NCI-H82 treated with DMSO at 0.1 percent for 48 hours (cell line): ENCODE measurements around the gene GABBR2.

Source experiments
- DNase-seq: peaks from one replicate; lab custom pipeline; 2025; ENCODE audit not compliant: unreplicated experiment; lab: John Stamatoyannopoulos, UW

The GABBR2 gene

DNA sequence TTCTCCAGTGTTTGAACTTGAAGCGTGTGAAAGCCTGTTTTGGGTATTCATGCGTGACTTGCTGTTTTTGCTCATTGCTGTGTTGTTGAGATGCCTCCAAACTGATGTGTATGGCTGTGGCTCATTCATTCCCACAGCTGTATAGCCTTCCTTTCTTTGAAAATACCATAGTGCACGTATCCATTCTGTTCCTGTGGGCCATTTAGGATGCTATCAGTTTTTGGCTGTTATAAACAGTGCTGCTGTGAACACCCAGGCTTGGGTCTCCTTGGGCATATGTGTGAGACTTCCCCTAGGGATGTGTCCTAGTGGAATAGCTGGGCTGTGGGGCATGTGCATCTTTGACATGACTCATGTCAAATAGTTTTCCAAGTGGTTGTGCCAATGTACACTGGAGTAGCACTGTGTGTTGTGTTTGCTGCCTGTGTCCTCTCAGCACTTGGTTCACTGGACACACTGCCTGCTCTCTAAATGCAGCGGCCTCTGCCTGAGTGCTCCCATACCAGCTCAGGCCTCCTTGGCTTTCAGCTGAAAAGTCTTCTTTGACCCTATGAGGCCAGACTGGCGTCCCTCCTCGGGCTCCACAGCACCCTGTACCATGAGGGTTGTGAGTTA, 350.7 kb downstream of the GABBR2 start:
- no peak for DNase-seq

- no peak for DNase-seq
Observed at GRCh38 chr9:98356953-98357690, 351.6 kb downstream of the GABBR2 start.

DNA sequence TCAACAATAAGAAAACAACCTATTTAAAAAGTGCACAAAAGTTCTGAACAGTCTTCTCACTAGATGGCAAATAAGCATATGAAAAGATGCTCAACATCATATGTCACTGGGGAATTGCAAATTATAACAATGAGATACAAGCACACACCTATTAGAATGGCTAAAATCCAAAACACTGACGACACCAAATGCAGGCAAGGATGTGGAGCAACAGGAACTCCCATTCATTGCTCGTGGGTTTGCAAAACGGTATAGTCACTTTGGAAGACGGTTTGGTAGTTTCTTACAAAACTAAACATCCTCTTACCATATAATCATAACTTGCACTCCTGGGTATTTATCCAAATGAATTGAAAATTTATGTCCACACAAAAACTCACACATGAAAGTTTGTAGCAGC, 352.4 kb downstream of the GABBR2 start:
- no peak for DNase-seq

- DNase-seq, result no peak
Observed at GRCh38 chr9:98351370-98351769, 357.4 kb downstream of the GABBR2 start.

DNA sequence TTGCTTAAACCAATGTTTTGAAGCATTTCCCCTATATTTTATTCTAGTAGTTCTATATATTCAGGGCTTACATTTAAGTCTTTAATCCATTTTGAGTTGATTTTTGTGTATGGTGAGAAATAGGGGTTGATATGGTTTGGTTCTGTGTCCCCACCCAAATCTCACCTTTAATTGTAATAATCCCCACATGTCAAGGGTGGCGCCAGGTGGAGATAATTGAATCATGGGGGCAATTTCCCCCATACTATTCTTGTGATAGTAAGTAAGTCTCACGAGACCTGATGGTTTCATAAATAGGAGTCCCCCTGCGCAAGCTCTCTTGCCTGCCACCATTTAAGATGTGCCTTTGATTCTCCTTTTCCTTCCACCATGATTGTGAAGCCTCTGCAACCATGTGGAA, 361.1 kb downstream of the GABBR2 start:
- no peak for DNase-seq

GRCh38 chr9:98345011-98345410, 363.7 kb downstream of the GABBR2 start:
- peak; percentile 45 for DNase-seq

GRCh38 chr9:98344581-98344980, 364.2 kb downstream of the GABBR2 start:
- no peak for DNase-seq

DNA sequence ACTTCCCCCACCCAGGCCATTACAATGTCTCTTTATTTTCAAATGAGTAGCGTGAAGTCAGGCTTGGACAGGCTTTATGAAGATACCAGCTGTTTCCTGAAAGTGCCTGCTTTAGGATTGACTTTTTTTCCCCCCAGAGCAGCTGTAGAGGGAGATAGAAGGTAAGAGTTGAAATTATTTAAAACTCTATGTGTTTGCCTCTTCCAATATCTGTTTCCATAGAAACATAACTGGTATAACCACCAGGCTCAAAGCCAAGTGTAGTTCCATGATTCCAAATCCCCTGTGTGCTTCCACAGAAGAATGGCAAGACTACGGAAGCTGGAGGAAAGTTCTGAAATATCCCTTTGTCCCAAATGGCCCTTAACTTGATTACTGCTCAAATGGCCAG, 365.9 kb downstream of the GABBR2 start:
- DNase-seq, result no peak

- DNase-seq, result no peak
Observed at GRCh38 chr9:98342098-98342819, 366.5 kb downstream of the GABBR2 start.

DNA sequence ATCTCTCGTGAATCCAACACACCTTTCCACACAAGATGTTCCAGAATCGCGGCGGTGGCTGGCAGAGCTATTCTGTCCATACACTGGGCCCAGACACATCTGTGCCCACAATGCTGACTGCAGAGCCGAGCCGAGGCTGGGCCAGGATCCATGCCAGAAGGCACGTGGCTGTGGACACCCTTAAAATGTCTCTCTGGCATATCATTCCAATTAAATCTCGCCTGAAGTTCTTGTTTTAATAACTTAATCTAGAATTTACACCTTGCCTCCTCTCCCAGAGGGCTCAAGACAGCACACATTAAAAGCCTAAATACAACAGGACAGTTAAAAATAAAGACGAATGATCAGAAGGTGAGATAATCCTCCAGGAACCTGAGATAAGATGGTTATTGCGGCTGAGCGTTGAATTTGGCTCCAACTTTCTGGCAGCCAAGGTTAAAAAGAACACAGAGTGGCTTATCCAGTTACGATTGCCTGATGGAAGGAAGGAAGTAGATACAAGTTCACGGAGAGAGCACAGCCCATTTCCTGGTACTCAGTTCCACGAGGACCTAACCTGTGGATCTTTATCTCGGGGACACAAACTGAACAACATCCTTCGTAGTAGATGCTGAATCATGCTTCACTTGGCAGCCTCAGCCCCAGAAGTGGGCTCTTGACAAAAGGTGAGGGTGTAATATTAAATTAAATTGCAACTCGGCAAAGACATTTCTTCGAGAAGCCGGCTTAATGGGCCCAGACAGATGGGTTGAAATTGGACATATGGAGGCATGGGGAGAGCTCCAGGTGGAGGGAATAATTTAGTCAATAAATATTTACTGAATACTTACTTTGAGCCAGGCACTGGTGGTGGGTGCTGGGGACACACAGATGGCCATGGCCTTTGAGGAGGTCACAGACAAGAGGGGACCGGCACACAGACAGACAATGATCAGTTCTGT, 367.3 kb downstream of the GABBR2 start:
- DNase-seq, result peak; percentile 60

DNA sequence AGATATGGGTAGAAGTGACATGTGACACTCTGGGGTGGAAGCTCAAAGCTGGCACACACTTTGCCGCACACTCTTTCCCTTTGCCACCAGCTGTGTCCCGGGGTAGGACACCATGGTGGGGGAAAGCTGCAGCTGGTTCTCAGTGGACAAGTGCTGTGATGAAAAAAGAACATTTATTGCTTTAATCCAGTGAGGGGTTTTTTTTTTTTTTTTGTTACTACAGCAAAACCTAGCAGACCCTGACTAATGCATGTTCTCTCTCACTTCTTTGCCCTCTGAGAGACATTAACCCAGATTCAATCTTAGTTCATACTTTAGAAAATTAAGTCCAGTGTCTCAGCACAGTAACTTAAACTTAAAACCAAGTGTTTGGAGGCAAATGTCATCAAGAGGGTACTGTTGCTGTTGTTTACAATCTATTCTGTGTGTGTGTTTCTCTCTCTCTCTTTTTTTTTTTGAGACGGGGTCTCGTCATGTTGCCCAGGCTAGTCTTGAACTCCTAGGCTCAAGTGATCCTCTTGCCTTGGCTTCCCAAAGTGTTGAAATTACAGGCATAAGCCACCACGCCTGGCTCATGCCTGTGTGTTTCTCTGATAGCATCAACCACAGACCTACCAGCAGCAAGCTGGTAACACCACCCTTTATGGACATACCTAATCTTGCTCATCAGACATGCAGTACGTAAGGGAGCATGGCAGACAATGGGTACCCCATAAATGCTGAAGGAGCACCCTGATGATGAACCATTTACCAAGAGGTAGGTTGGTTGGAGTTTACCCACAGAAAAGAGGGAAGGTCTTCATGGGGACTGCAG, 368.5 kb downstream of the GABBR2 start:
- no peak for DNase-seq

DNA sequence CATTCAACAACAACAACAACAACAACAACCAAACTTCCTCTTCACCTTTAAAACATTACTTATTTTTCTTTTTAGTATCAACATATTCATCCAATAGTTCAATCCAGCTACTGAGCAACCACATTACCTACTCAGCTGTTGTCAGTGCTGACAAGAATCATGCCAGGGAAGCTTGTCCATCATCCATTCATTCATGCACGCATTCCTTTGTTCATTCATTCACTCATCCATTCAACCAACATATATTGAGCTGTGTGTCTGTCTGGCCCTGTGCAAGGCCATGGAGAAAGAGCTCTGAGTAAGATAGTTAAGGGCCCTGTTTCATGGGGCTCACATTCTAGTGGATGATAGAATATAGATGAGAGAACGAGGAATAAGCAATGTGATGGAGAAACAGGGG, 373.1 kb downstream of the GABBR2 start:
- DNase-seq, result no peak

- no peak for DNase-seq
Observed at GRCh38 chr9:98334796-98335195, 373.9 kb downstream of the GABBR2 start.

DNA sequence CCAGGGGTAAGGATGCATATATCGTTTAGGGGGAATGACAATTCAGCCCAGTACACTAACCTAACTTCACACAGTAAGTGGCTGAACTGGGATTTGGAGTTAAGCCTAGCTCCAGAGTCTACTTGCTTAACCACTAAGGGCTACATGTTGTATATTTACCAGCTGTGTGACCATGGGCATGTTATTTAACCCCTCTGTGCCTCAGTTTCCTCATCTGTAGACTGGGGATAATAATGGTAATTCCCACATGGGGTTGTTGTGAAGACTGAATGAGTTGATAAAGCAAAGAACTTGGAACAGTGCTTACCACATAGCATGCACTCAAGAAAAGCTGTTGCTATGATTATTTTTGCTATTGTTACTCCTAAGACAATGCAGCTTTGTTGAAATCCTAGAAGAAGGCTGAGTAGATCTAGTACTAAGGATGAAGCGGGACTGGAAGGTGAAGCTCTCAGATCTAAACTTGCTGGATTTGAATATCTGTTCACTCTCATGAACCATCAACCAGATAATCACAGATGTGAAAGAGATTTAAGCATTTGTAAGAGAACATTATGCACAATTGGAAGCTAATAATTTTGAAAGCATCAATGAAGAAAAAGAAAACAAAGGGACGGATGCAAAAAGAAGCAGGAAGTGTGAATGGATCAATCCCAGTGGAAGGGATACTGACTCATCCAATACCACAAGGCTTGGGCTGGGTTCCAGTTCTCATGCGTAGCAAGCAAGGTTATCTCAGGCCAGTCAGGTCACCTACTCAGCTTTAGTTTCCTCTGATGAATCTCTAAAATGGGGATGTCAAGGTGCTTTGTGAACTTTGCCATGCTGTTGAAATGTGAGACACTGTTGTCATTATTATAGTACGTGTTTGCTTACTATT, 374.8 kb downstream of the GABBR2 start:
- DNase-seq, result no peak

DNA sequence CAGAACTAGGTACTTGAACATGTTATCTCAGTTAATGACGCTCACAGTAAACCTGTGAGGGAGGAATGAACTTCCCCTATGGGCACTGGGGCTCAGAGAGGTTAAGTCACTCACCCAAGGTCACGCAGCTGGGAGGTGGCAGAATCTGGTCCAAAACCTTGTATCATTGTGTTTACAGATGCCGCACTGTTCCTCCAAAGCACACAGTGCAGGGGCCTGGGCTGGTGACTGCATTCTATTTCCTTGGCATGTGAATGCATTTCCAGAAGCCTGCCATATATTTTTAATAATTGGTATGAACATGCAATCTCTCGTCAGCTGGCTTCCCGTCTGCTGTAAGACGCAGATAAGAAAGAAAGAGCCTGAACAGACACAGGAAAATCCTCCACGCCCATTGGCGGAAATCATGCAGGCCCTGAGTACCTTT, 376.3 kb downstream of the GABBR2 start:
- DNase-seq, result no peak

GRCh38 chr9:98331536-98332259, 377.0 kb downstream of the GABBR2 start:
- no peak for DNase-seq

DNA sequence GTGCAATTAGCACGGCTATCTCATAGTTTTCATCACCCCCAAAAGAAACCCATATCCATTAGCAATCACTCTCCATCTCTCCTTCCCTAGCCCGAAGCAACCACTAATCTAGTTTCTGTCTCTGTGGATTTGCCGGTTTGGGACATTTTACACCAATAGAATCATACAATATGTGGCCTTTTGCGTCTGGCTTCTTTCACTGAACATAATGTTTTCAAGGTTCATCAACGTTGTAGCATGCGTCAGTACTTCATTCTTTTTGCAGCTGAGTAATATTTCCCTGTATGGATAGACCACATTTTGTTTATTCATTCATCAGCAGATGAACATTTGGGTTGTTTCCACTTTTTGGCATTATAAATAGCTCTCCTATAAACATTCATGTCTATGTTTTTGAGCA, 377.9 kb downstream of the GABBR2 start:
- DNase-seq, result no peak

- no peak for DNase-seq
Observed at GRCh38 chr9:98329904-98330303, 378.8 kb downstream of the GABBR2 start.

- DNase-seq, result no peak
Observed at GRCh38 chr9:98329281-98329680, 379.5 kb downstream of the GABBR2 start.
